MCF 10A (cell line): ENCODE measurements around the gene AQP11. TPM values are rescaled to one million over a fixed set of nuclear protein-coding genes. Genes with fewer than 3 reads are reported as not detected.
"Not testable (repeated sequence)": the region's sequence is repeated elsewhere in the genome, so short reads cannot be mapped to it uniquely, and the experiment has no call there.

Experiments
- BruUV-seq: library from RNA; stranded (reverse); fragments of 400-500 nt; replicated peaks from 2 replicates; lab custom pipeline; 2021; lab: Mats Ljungman, UMichigan
- CTCF ChIA-PET: fragments of 300-600 bp; sonication (Branson Sonifier 250); formaldehyde crosslinking; extraction: SDS; loops from one replicate; lab custom pipeline; 2021; ENCODE audit warnings: antibody characterized with exemption, inconsistent platforms; lab: Yijun Ruan, JAX
- POLR2A ChIA-PET: fragments of 300-600, 350-650 bp; sonication (Branson Sonifier 250); formaldehyde crosslinking; extraction: SDS; loops from one replicate; lab custom pipeline; 2020; ENCODE audit warnings: antibody characterized with exemption, inconsistent platforms; lab: Yijun Ruan, JAX
- DNase-seq: peaks from one replicate; pipeline ENCODE4 v3.0.0-alpha.2; 2018; ENCODE audit not compliant: unreplicated experiment
- H3K27ac Mint-ChIP-seq: one replicate; pipeline ENCODE4 v1.8.0; 2022; ENCODE audit warnings: mild to moderate bottlenecking, low read depth, mixed read lengths; ENCODE audit not compliant: unreplicated experiment
- H3K27me3 Mint-ChIP-seq: one replicate; pipeline ENCODE4 v1.8.0; 2022; ENCODE audit warnings: mixed read lengths; ENCODE audit not compliant: insufficient read depth, unreplicated experiment
- H3K36me3 Mint-ChIP-seq: one replicate; pipeline ENCODE4 v1.8.0; 2022; ENCODE audit warnings: mild to moderate bottlenecking, moderate library complexity, mixed read lengths; ENCODE audit not compliant: insufficient read depth, unreplicated experiment
- H3K4me1 Mint-ChIP-seq: one replicate; pipeline ENCODE4 v1.8.0; 2022; ENCODE audit warnings: mixed read lengths; ENCODE audit not compliant: insufficient read depth, unreplicated experiment
- H3K4me3 Mint-ChIP-seq: one replicate; pipeline ENCODE4 v1.8.0; 2022; ENCODE audit warnings: mild to moderate bottlenecking, moderate library complexity, mixed read lengths; ENCODE audit not compliant: unreplicated experiment
- H3K9me3 Mint-ChIP-seq: one replicate; pipeline ENCODE4 v1.8.0; 2022; ENCODE audit warnings: mixed read lengths; ENCODE audit not compliant: unreplicated experiment
- CTCF ChIP-seq: fragments of 200-600 bp; IDR thresholded peaks from one replicate; pipeline ENCODE4 v1.8.0; 2022; ENCODE audit warnings: antibody characterized with exemption, mild to moderate bottlenecking; ENCODE audit not compliant: unreplicated experiment
- intact Hi-C: fragments of 100-400 bp; cut with micrococcal nuclease; formaldehyde crosslinking; loops from 2 replicates; pipeline ENCODE4 v1.14.1; 2022
- total RNA-seq: library from RNA; stranded (reverse); gene quantifications from 2 replicates; pipeline ENCODE4 v1.2.3, GENCODE V29; 2022

AQP11 gene
- total RNA-seq, 1 experiment from 2014 or later: not detected

- intact Hi-C loops: loop anchor here (1.0 to 5.0 kb wide), 5 partner anchors 74 to 501 kb away; partner anchors contain the start of gene PAK1
- no TSS peak for BruUV-seq
- peak; percentile 77 for DNase-seq
- H3K27ac Mint-ChIP-seq: no peak overlapping the region
- CTCF ChIA-PET: interaction anchor here (0.5 to 3.4 kb wide), 58 partner anchors 8 to 1840 kb away, joined by 3 to 60 read pairs (median 4); partner anchors contain the start of genes INTS4 and MYO7A
- H3K36me3 Mint-ChIP-seq: no peaks in the 10 kb centered on the region
- peak; percentile 72 for TF ChIP-seq CTCF
- no peaks in the 10 kb centered on the region for H3K27me3 Mint-ChIP-seq
- peaks cover 5% of the 10 kb centered on the region for H3K4me1 Mint-ChIP-seq
- H3K4me3 Mint-ChIP-seq: no peak overlapping the region
- no peaks in the 10 kb centered on the region for H3K9me3 Mint-ChIP-seq
- POLR2A ChIA-PET: interaction anchor here (0.6 to 1.5 kb wide), 4 partner anchors 9 to 352 kb away, joined by 3 to 9 read pairs (median 4); no protein-coding TSS in a partner anchor
Measured at GRCh38 chr11:77547863-77548551, 41.7 kb upstream of the AQP11 start.

- Mint-ChIP-seq H3K36me3 (no peaks in the 10 kb centered on the region), H3K27ac (no peak overlapping the region), H3K27me3 (no peaks in the 10 kb centered on the region), H3K4me3 (no peak overlapping the region), H3K9me3 (no peaks in the 10 kb centered on the region), H3K4me1 (peaks cover 5% of the 10 kb centered on the region)
- no peak for TF ChIP-seq CTCF
- no peak for DNase-seq
- ChIA-PET CTCF (interaction anchor here (0.5 to 3.4 kb wide), 53 partner anchors 8 to 817 kb away, joined by 3 to 60 read pairs (median 5); partner anchors contain the start of genes INTS4 and MYO7A), POLR2A (interaction anchor here (0.6 to 1.5 kb wide), 3 partner anchors 34 to 353 kb away, joined by 3 to 9 read pairs (median 3); no protein-coding TSS in a partner anchor)
- intact Hi-C loops: loop anchor here (1.0 to 5.0 kb wide), 5 partner anchors 74 to 502 kb away; partner anchors contain the start of gene PAK1
- BruUV-seq: no TSS peak
Measured at GRCh38 chr11:77548552-77549445, 41.0 kb upstream of the AQP11 start.

- POLR2A ChIA-PET, intact Hi-C loops: not testable (repeated sequence)
Measured at GRCh38 chr11:77551426-77551825, 38.3 kb upstream of the AQP11 start.

GRCh38 chr11:77557553-77557952 lies 32.2 kb upstream of the AQP11 start:
- no TSS peak for BruUV-seq
- Mint-ChIP-seq H3K27me3 (no peaks in the 10 kb centered on the region), H3K27ac (no peak overlapping the region), H3K9me3 (peaks cover 8% of the 10 kb centered on the region), H3K4me3 (no peak overlapping the region), H3K4me1 (peaks cover 14% of the 10 kb centered on the region), H3K36me3 (no peaks in the 10 kb centered on the region)
- peak; percentile 27 for DNase-seq
- intact Hi-C loops: no loop called here
- ChIA-PET CTCF (interaction anchor here (0.6 to 2.5 kb wide), 6 partner anchors 9 to 431 kb away, joined by 3 to 16 read pairs (median 3); partner anchors contain the start of gene PAK1), POLR2A (interaction anchor here (1.7 kb wide), 1 partner anchor 83 kb away, joined by 3 read pairs; no protein-coding TSS in a partner anchor)
- TF ChIP-seq CTCF: peak; percentile 11

More at GRCh38 chr11:77551426-77551825, 38.3 kb upstream of the AQP11 start:
- not testable (repeated sequence) for BruUV-seq, H3K4me3 Mint-ChIP-seq, DNase-seq, H3K4me1 Mint-ChIP-seq, H3K27me3 Mint-ChIP-seq, H3K36me3 Mint-ChIP-seq, H3K9me3 Mint-ChIP-seq, H3K27ac Mint-ChIP-seq
- CTCF ChIA-PET: interaction anchor here (0.6 to 0.7 kb wide), 2 partner anchors 21 to 139 kb away, joined by 3 to 4 read pairs; no protein-coding TSS in a partner anchor
